Chondrocyte (in vitro differentiated cells): ENCODE results near the gene MAN1B1. TPM values are rescaled to one million over a fixed set of nuclear protein-coding genes. Genes with fewer than 3 reads are reported as not detected.
A peak's percentile ranks its signal among the peaks of the same experiment; 100 is the strongest.

Experiments
- DNase-seq: peaks from one replicate; pipeline ENCODE4 v3.0.0; 2021; ENCODE audit warnings: mixed read lengths, low spot score
- H3K27ac Mint-ChIP-seq: one replicate; pipeline ENCODE4 v1.8.0; 2021; ENCODE audit warnings: mild to moderate bottlenecking, moderate library complexity, mixed read lengths; ENCODE audit not compliant: unreplicated experiment
- H3K27me3 Mint-ChIP-seq: 2 replicates; pipeline ENCODE4 v1.8.0; 2021; ENCODE audit warnings: low read depth, mixed read lengths
- H3K36me3 Mint-ChIP-seq: 2 replicates; pipeline ENCODE4 v1.8.0; 2021; ENCODE audit warnings: low read depth, mixed read lengths
- H3K4me1 Mint-ChIP-seq: 2 replicates; pipeline ENCODE4 v1.8.0; 2021; ENCODE audit warnings: low read depth, mild to moderate bottlenecking, mixed read lengths
- H3K4me3 Mint-ChIP-seq: one replicate; pipeline ENCODE4 v1.8.0; 2021; ENCODE audit warnings: mild to moderate bottlenecking, moderate library complexity, mixed read lengths; ENCODE audit not compliant: unreplicated experiment
- H3K9me3 Mint-ChIP-seq: 2 replicates; pipeline ENCODE4 v1.8.0; 2021; ENCODE audit warnings: low read depth, mixed read lengths
- CTCF ChIP-seq: fragments of 200-600 bp; sonication (generic); IDR thresholded peaks from 2 replicates; pipeline ENCODE4 v1.5.0; 2021; ENCODE audit warnings: antibody characterized with exemption, mild to moderate bottlenecking, moderate library complexity
- total RNA-seq: library from RNA; stranded (reverse); gene quantifications from 3 replicates; pipeline ENCODE4 v1.2.1, GENCODE V29; 2021

MAN1B1 gene
- total RNA-seq, 1 donor from 2014 or later = 117 TPM

DNA sequence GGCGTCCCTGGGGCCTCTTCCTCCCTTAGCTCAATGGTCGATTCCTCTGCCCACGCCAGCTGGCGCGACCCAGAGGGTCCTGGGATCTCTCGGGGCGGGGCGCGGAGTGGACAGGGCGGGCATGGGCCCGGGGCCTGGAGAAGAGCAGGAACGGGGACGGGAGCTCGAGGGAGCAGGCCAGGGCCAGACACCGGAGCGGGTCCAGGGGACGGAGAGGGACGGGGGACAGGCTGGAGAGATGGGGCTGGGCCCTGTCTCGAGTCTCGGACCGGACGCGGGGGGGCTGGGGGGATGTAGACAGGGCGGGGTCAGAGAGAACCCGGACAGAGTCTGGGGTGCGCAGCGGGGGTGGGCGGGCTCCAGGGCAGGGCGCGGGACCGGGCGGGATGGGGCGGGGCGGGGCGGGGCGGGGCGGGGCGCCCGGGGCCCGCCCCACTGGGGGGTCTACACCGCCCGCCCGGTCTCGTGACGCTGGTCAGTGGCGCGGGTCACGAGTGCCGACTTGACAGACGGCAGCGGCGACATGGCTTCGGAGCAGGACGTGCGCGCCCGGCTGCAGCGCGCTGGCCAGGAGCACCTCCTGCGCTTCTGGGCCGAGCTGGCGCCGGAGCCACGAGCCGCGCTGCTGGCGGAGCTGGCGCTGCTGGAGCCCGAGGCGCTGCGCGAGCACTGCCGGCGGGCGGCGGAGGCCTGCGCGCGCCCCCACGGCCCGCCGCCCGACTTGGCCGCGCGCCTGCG is 9.6 kb upstream of the MAN1B1 start, which contains the start of gene UAP1L1:
TSS of gene UAP1L1 (plus strand) at position 508 of the 738 bp plus-strand sequence. CDS start at position 524, 16 bp downstream.
- Mint-ChIP-seq H3K27ac (no peak within 1 kb of the TSS), H3K4me1 (peaks cover 4% of the 10 kb centered on the region), H3K4me3 (peak within 1 kb of the TSS; percentile 73), H3K9me3 (no peaks in the 10 kb centered on the region), H3K27me3 (no peaks in the 10 kb centered on the region), H3K36me3 (peaks cover 11% of the 10 kb centered on the region)
- no peak for DNase-seq
- no peak for TF ChIP-seq CTCF

- H3K4me3 Mint-ChIP-seq = peak overlapping the region; percentile 73
- H3K9me3 Mint-ChIP-seq = no peaks in the 10 kb centered on the region
- H3K4me1 Mint-ChIP-seq = peaks cover 8% of the 10 kb centered on the region
- no peaks in the 10 kb centered on the region for H3K27me3 Mint-ChIP-seq
- DNase-seq = no peak
- no peak overlapping the region for H3K27ac Mint-ChIP-seq
- no peak for TF ChIP-seq CTCF
- peaks cover 11% of the 10 kb centered on the region for H3K36me3 Mint-ChIP-seq
These were observed 8.8 kb upstream of the MAN1B1 start for GRCh38 chr9:137077758-137078693.

GRCh38 chr9:137078701-137079400 is 7.9 kb upstream of the MAN1B1 start:
- peaks cover 11% of the 10 kb centered on the region for H3K36me3 Mint-ChIP-seq
- H3K4me1 Mint-ChIP-seq = peaks cover 16% of the 10 kb centered on the region
- no peak overlapping the region for H3K27ac Mint-ChIP-seq
- TF ChIP-seq CTCF = no peak
- no peaks in the 10 kb centered on the region for H3K27me3 Mint-ChIP-seq
- H3K4me3 Mint-ChIP-seq = peak overlapping the region; percentile 73
- no peak for DNase-seq
- no peaks in the 10 kb centered on the region for H3K9me3 Mint-ChIP-seq

DNA sequence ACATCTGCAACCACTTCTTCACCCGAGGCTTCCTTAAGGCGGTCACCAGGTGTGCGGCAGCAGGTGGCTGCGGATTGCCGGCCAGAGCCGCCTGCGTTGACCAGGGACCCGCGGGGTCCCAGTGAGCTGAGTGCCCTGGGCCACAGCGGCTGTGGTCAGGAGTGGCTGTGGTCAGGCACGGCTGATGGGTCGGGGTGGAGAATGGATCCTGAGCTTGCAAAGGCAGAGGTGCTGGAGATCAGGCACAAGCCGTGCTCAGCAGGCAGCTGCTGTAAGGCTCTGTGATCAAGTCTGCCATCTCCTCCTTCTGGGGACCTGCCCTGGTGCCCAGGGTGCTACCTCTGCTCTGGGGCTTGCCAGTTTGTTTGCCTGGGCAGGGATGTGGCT is 7.4 kb upstream of the MAN1B1 start:
- no peaks in the 10 kb centered on the region for H3K27me3 Mint-ChIP-seq
- H3K9me3 Mint-ChIP-seq = no peaks in the 10 kb centered on the region
- H3K4me1 Mint-ChIP-seq = peaks cover 18% of the 10 kb centered on the region
- DNase-seq = no peak
- H3K36me3 Mint-ChIP-seq = peaks cover 11% of the 10 kb centered on the region
- peak overlapping the region; percentile 9 for H3K4me3 Mint-ChIP-seq
- H3K27ac Mint-ChIP-seq = no peak overlapping the region
- no peak for TF ChIP-seq CTCF
